Endodermal cell (in vitro differentiated cells): ENCODE data around the gene SCAF11. TPM values are rescaled to one million over a fixed set of nuclear protein-coding genes. Genes with fewer than 3 reads are reported as not detected.

Experiments used
- DNase-seq: peaks from one replicate; pipeline ENCODE4 v3.0.0-alpha.2; 2017
- H3K27ac ChIP-seq: 2 replicates; pipeline ENCODE4 v1.5.1; 2013; ENCODE audit warnings: mild to moderate bottlenecking, low read depth, low read length, moderate library complexity
- H3K27me3 ChIP-seq: 2 replicates; pipeline ENCODE4 v1.6.1; 2013; ENCODE audit warnings: mild to moderate bottlenecking, low read length, moderate library complexity; ENCODE audit not compliant: insufficient read depth, control insufficient read depth, poor library complexity, severe bottlenecking
- H3K36me3 ChIP-seq: 2 replicates; pipeline ENCODE4 v1.7.0; 2013; ENCODE audit warnings: mild to moderate bottlenecking, low read length, moderate library complexity; ENCODE audit not compliant: control insufficient read depth, insufficient read depth
- H3K4me1 ChIP-seq: one replicate; pipeline ENCODE4 v1.7.0; 2013; ENCODE audit warnings: low read length; ENCODE audit not compliant: control insufficient read depth, insufficient read depth
- H3K4me3 ChIP-seq: 2 replicates; pipeline ENCODE4 v1.5.1; 2013; ENCODE audit warnings: mild to moderate bottlenecking, low read length, moderate library complexity
- H3K9ac ChIP-seq: 2 replicates; pipeline ENCODE4 v1.6.1; 2013; ENCODE audit warnings: mild to moderate bottlenecking, low read length, moderate library complexity; ENCODE audit not compliant: poor library complexity, severe bottlenecking; ENCODE audit errors: extremely low read depth
- H3K9me3 ChIP-seq: 2 replicates; pipeline ENCODE4 v1.6.1; 2013; ENCODE audit warnings: mild to moderate bottlenecking, low read length, moderate library complexity; ENCODE audit not compliant: control insufficient read depth
- H3K27ac Mint-ChIP-seq: 2 replicates; pipeline ENCODE4 v1.8.0; 2020; ENCODE audit warnings: mixed read lengths
- H3K27me3 Mint-ChIP-seq: 2 replicates; pipeline ENCODE4 v1.8.0; 2021; ENCODE audit warnings: mild to moderate bottlenecking, mixed read lengths; ENCODE audit not compliant: insufficient read depth
- H3K36me3 Mint-ChIP-seq: 2 replicates; pipeline ENCODE4 v1.8.0; 2020; ENCODE audit warnings: low read depth, mixed read lengths
- H3K4me1 Mint-ChIP-seq: 2 replicates; pipeline ENCODE4 v1.8.0; 2020; ENCODE audit warnings: mixed read lengths
- H3K4me3 Mint-ChIP-seq: 2 replicates; pipeline ENCODE4 v1.8.0; 2020; ENCODE audit warnings: mild to moderate bottlenecking, moderate library complexity, mixed read lengths
- H3K9me3 Mint-ChIP-seq: 2 replicates; pipeline ENCODE4 v1.8.0; 2020; ENCODE audit warnings: mild to moderate bottlenecking, mixed read lengths
- WGBS, 2 experiments: methylation state at CpG; one replicate each; pipeline versions ENCODE4 v1.1.5 to v1.1.7; 2013; ENCODE audit warnings: missing lambda C conversion rate in 2 of 2, mixed read lengths in 1 of 2; ENCODE audit not compliant: insufficient coverage in 1 of 2, insufficient read length in 1 of 2; 5-methylcytosine and 5-hydroxymethylcytosine counted together
- total RNA-seq, 2 donors: library from RNA; stranded (reverse); fragmentation: NEBNext Ultra II Directional in 1 of 2; extraction: Animal tissue kit (Norgen Biotek cat#: 25700) in 1 of 2; gene quantifications; 2 replicates in 1 of 2; 3 replicates in 1 of 2; pipeline ENCODE4 v1.2.1, GENCODE V29; 2021
- TF ChIP-seq, protein P1 (sequence below): fragments of 200-600 bp; sonication (generic); conservative IDR thresholded peaks from 2 replicates; pipeline ENCODE4 v1.5.0; 2021; ENCODE audit warnings: antibody characterized with exemption, mild to moderate bottlenecking

Gene SCAF11
- total RNA-seq, 2 donors from 2014 or later, result 99.6 to 116 TPM

GRCh38 chr12:45872446-45872845, 117.9 kb downstream of the SCAF11 start:
- Mint-ChIP-seq H3K4me1 (no peaks in the 10 kb centered on the region), H3K36me3 (peaks cover 75% of the 10 kb centered on the region), H3K9me3 (peaks cover 12% of the 10 kb centered on the region), H3K27ac (no peak overlapping the region), H3K4me3 (no peak overlapping the region), H3K27me3 (no peaks in the 10 kb centered on the region)
- DNase-seq, result no peak
- Histone ChIP-seq H3K9ac (no peak overlapping the region), H3K9me3 (peaks cover 20% of the 10 kb centered on the region), H3K27ac (no peak overlapping the region), H3K4me3 (no peak overlapping the region), H3K4me1 (no peaks in the 10 kb centered on the region), H3K36me3 (peaks cover 62% of the 10 kb centered on the region), H3K27me3 (no peaks in the 10 kb centered on the region)
- TF ChIP-seq, protein P1, sequence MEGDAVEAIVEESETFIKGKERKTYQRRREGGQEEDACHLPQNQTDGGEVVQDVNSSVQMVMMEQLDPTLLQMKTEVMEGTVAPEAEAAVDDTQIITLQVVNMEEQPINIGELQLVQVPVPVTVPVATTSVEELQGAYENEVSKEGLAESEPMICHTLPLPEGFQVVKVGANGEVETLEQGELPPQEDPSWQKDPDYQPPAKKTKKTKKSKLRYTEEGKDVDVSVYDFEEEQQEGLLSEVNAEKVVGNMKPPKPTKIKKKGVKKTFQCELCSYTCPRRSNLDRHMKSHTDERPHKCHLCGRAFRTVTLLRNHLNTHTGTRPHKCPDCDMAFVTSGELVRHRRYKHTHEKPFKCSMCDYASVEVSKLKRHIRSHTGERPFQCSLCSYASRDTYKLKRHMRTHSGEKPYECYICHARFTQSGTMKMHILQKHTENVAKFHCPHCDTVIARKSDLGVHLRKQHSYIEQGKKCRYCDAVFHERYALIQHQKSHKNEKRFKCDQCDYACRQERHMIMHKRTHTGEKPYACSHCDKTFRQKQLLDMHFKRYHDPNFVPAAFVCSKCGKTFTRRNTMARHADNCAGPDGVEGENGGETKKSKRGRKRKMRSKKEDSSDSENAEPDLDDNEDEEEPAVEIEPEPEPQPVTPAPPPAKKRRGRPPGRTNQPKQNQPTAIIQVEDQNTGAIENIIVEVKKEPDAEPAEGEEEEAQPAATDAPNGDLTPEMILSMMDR, result no peak
- 90 to 100% methylated on average over 1 to 4 of the region's 7 CpGs for WGBS, 2 experiments
